GM19324 (cell line): Measurements from ENCODE around the gene ELOA.
A peak's percentile ranks its signal among the peaks of the same experiment; 100 is the strongest.

ENCODE experiments used
- ATAC-seq: cut with Tn5 transposase; IDR thresholded peaks from one replicate; pipeline ENCODE4 v1.9.1; 2021; ENCODE audit warnings: mild to moderate bottlenecking, moderate library complexity; ENCODE audit not compliant: unreplicated experiment, low FRiP score

Gene ELOA, protein sequence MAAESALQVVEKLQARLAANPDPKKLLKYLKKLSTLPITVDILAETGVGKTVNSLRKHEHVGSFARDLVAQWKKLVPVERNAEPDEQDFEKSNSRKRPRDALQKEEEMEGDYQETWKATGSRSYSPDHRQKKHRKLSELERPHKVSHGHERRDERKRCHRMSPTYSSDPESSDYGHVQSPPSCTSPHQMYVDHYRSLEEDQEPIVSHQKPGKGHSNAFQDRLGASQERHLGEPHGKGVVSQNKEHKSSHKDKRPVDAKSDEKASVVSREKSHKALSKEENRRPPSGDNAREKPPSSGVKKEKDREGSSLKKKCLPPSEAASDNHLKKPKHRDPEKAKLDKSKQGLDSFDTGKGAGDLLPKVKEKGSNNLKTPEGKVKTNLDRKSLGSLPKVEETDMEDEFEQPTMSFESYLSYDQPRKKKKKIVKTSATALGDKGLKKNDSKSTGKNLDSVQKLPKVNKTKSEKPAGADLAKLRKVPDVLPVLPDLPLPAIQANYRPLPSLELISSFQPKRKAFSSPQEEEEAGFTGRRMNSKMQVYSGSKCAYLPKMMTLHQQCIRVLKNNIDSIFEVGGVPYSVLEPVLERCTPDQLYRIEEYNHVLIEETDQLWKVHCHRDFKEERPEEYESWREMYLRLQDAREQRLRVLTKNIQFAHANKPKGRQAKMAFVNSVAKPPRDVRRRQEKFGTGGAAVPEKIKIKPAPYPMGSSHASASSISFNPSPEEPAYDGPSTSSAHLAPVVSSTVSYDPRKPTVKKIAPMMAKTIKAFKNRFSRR

DNA sequence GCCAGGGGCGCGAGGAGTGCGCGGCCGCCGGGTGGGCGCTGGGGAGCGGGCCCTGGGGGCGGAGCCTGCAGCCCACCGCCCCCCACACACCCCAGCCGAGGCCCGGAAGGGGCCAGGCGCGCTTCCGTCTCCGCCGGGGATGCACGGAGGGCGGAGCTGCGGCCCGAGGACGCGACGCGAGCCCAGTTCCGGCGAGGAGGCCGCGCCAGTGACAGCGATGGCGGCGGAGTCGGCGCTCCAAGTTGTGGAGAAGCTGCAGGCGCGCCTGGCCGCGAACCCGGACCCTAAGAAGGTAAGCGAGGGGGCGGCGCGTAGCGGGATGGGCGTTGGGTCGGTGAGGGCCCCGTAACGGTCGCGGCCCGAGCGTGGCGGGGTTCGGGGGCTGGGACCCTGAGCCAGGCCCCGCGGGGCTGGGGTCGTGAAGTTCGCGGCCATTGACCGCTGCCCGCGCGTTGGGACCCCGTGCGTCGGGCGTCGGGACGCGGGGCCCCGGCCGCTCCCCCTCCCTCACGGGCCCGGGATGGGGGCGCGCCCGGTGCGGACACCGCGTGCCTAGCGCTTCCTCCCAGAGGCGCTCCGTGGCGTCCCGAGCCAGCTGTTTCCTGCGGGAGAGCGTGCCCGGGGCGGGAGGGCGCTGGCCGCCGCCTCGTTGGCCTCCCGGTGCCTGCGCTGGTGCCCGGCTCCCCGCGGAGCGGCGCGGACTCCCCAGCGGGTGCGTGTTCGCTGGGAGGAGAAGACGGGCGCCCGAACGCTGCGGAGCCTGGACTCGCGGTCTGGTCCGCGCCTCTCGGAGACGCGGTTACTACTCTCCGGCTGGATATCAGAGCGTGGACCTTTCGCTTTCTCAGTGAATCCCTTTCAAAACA, at the start of gene ELOA:
TSS of gene ELOA (plus strand) at position 185 of the 866 bp plus-strand sequence. CDS start at position 218, 33 bp downstream.
- peak; percentile 80 for ATAC-seq

DNA sequence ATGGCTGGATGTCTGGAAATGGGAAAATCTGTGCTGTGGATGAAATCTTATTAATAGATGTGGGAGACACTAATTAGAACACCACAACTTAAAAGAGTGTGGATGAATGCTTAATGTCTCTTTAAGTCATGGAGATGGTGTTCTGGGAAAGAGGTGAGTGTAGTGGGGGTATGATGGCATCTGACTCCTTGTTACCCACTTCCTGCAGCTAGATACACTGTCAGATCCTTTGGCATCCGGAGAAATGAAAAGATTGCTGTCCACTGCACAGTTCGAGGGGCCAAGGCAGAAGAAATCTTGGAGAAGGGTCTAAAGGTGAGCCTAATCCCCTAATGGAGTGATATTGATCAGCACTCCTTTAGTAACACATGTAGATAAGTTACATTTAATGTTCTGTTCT, 49.7 kb upstream of the ELOA start:
- ATAC-seq, result no peak

- no peak for ATAC-seq
These were observed 48.9 kb upstream of the ELOA start for GRCh38 chr1:23694371-23694770.

DNA sequence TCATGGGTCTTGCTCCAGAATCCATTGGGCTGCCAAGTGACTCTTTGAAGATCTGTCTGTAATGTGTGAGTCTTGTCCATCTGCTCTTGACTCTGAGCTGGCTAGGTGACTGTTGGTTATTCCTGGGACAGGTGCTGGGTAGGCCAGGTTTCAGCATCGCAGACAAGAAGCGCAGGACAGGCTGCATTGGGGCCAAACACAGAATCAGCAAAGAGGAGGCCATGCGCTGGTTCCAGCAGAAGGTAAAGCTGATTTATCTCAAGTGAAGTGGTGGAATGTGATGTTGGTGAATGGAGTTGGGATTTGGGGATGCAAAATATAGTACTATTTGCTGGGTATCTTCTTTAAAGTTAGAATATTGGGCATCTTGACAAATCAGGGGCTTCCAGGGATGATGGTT, 47.6 kb upstream of the ELOA start:
- no peak for ATAC-seq

DNA sequence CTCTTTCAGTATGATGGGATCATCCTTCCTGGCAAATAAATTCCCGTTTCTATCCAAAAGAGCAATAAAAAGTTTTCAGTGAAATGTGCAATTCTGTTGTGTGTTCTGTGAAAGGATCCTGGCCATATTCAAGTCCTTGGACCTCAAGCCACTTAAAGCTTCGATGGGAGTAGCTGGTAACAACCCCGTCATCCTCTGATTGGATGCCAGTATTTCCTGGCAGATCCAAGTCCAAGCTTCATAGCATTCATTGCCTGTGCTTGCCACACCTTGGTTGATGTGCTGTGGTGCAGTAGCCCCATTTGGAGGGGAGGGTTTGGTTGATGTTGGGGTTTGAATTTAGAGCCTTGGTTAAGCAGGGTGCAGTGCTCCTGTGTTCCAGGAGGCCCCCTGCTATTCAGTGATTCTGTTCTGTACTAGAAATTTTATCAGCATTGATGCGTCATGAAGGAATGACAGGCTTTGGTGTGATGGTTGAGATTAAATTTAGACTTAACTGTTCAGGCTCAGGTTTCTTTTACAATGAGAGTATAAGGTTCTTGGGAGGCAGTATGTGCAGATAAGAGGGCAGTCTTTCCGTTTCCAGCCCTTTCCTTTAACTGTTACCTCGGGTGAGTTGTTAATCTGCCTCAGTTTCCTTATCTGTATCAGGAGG, 46.8 kb upstream of the ELOA start:
- no peak for ATAC-seq

- no peak for ATAC-seq
These were observed 44.8 kb upstream of the ELOA start for GRCh38 chr1:23698466-23698865.

- no peak for ATAC-seq
These were observed 43.7 kb upstream of the ELOA start for GRCh38 chr1:23699280-23700179.

DNA sequence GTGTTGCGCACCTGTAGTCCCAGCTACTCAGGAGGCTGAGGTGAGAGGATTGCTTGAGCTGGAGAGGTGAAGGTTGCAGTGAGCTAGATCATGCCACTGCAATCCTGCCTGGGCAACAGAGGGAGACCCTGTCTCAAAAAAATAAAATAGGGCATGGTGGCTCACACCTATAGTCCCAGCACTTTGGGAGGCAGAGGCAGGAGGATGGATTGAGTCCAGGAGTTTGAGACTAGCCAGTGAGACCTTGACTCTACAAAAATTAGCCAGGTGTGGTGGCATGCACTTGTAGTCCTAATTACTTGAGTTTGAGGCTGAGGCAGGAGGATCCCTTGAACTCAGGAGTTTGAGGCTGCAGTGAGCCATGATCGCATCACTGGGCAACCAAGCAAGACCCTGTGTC, 42.0 kb upstream of the ELOA start:
- ATAC-seq, result no peak

GRCh38 chr1:23701996-23702395, 41.3 kb upstream of the ELOA start:
- ATAC-seq, result no peak

- ATAC-seq, result no peak
These were observed 38.3 kb upstream of the ELOA start for GRCh38 chr1:23704834-23705495.

- no peak for ATAC-seq
These were observed 34.0 kb upstream of the ELOA start for GRCh38 chr1:23709229-23709628.

DNA sequence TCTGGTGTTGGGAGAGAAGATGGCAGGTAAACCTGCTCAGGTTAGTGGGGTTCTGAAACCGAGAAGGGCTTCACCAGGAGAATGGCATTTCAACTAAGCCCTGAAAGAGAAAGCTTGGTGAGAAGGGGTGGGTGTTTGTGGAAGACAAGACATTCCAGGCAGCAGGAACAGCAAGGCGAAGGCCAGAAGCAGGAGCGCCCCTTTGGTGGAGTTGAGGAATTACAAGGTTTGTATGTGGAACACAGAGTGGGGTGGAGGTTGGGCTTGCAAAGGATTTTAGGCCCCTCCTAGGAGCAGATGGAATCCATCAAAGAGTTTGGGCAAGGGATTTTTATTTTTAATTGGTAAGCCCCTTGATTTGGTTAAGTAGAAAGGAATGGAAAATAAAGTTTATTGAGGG, 24.8 kb upstream of the ELOA start:
- ATAC-seq, result no peak

DNA sequence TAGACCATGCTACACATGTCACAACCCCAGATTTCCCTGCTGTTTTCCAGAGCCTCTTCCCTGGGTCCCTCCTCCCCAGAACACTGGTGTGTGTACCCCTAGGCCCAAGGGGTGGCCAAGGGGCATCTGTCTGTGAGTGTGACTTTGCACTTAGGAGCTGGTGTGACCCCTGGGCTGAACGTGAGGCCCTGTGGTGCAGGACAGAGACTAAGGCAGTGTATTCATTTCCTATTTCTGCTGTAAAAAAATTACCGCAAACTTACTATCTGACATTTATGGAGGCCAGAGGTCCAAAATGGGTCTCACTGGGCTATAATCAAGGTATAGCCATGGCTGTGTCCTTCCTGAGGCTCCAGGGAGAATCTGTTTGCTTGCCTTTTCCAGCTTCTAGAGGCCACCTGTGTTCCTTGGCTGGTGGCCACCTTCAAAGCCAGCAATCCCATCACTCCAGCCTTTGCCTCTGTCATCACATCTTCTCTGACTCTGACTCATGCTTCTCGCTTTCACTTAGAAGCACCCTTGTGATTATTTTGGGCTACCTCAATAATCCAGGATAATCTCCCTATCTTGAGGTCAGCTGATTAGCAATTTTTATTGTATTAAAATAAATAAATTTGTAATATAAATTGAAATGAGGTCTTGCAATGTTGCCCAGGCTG, 24.0 kb upstream of the ELOA start:
- no peak for ATAC-seq

DNA sequence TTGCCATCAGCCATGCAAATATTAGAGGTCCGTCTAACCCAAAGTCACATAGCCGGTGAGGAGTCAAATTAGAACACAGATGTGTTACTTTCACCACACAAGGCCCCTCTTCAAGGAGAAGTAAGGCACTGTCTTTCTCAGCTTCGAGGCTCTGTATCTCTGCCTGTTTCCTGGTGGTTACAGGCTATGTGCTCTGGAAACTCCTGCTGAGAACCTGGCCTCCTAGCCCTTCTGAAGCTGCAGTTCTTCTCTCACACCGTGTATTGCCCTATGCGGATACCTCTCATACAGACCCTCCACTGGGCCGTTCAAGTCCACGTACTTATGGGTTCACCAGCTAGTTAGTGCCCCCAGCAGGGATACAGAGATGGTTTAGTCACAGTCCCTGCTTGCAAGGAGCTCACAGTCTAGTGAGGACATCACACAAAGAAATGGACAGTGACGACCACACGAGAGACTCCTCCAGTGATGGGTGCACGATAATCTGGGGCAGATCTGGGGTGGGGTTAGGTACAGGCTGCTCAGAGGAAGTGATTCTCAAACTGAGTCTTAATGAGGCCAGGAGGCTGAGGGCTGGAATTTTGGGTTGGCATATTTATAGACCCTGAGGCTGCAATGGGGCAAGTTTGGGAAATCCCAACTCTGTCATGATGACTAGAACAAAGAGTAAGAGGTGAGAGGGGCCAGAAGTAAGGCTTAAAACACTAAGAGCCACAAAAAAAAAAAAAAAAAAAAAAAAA, 22.8 kb upstream of the ELOA start:
- peak; percentile 75 for ATAC-seq

DNA sequence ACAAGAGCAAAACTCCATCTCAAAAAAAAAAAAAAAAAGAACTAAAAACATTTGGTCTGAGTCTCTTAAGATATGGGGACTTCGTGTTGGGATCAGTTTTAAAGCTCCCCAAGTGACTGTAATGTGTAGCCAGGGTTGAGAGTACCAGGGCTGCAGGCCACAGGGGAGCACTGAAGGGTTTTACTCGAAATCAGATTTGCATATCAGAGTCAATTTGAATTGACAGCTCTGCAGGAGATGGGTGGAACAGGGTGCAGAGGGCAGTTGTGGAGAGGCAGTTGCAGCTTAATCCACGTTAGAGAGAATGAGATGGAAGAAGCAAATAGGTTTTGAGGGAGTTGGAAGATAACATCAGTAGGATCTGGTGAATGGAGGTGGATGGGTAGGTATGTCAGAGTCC, 20.6 kb upstream of the ELOA start:
- ATAC-seq, result no peak

DNA sequence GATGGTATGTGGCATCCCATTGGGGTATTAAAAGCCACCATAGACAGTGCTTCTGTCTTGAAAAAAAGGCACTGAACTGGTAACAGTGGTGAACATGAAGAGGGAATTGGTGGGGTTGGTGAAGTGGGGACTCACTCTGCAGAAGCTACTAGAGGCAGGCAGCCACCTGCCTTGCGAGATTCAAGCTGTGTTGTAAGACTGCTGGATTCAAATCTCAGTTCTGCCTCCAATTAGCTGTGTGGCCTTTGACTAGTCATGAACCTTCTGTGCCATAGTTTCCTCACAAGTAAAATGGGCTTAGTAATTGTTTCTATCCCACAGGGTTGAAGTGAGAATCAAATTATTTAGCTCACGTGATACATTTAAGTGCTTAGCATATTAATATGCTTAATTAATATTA, 16.6 kb upstream of the ELOA start:
- no peak for ATAC-seq

DNA sequence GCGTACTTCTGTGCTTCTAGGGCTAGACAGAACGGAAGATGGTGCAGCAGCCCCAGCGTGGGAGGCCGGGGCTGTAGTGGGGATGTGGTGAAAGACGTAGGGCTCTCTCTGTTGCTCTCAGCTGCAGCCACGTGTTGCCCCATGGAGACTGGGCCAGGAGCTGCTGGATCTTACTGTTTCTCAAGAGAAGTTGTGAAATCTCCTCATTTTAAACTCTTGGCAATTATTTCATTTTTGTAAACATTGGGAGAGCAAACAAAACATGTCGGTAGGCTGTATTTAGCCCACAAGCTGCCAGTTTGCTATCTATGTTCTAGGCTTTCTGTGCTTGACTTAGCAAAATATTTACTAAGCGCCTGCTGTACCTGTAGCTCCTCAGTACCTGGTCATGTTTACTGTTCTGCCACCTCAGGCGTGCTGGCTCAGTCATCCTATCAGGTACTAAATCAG, 15.9 kb upstream of the ELOA start:
- no peak for ATAC-seq
